SH-SY5Y (cell line): ENCODE measurements around the gene DLEC1.

ENCODE experiments used
- GATA2 ChIP-seq: IDR thresholded peaks from 2 replicates; pipeline ENCODE4 v1.6.1; 2011; ENCODE audit warnings: mild to moderate bottlenecking, low read depth, low read length
- GATA3 ChIP-seq: IDR thresholded peaks from 2 replicates; pipeline ENCODE4 v1.6.1; 2011; ENCODE audit warnings: low read depth, mild to moderate bottlenecking, low read length, moderate library complexity

DLEC1 gene

DNA sequence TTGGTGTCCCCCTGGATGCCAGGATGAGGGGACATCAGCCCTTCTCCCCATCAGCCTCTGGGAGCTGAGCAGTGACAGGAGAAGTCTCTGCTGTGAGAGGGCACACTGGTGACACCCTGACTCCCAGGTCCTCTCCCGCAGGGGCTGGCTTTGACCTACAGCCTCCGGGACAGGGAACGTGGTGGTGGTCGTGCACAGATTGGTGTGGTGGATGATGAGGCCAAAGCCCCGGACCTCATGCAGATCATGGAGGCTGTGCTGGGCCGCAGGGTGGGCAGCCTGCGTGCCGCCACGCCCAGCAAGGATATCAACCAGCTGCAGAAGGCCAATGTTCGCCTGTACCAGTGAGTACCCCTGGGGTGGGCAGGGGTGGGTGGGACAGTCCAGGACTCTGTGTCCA, 41.7 kb upstream of the DLEC1 start:
- TF ChIP-seq GATA3 = no peak
- TF ChIP-seq GATA2 = no peak

DNA sequence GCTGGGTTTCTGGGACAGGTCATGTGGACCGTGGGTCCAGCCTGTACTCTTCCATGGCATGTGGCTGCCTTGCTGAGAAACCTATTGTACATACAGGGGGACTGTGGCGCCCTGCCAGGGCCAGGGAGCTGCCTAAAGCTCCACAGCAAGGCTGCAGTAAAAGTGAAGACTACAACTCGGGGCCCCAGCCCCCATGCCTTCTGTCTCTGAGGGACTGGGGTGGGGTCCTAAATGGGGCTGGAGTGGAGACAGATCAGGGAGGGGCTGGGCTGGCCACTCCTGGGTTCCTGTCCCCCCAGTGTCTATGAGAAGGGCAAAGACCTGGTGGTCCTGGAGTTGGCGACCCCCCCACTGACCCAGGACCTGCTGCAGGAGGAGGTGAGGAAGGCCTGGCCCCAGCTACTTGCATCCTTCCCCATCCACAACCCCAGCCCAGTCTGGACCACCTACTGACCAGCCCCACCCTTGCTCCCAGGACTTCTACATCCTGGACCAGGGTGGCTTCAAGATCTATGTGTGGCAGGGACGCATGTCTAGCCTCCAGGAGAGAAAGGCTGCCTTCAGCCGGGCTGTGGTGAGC, 41.1 kb upstream of the DLEC1 start:
- TF ChIP-seq GATA2 (no peak), GATA3 (no peak)

DNA sequence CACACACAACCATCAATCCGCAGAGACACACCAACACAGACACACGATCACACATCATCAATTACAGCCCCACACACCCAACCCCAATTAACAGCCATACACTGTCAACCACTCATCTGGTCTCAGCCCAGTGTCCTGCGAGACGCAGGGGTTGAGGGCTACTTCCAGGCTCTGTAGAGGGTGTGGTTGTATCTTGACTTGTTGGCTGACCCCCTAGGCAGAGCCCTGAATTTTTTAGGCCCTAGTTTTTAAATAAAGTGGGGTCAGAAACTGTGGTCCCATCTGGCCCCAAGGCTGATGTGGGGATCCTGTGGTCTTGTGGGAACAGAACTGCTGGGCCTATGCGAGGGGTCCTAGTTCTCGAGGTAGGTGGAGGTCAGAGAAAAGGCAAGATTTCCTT, 39.2 kb upstream of the DLEC1 start:
- TF ChIP-seq GATA2 (no peak), GATA3 (no peak)

DNA sequence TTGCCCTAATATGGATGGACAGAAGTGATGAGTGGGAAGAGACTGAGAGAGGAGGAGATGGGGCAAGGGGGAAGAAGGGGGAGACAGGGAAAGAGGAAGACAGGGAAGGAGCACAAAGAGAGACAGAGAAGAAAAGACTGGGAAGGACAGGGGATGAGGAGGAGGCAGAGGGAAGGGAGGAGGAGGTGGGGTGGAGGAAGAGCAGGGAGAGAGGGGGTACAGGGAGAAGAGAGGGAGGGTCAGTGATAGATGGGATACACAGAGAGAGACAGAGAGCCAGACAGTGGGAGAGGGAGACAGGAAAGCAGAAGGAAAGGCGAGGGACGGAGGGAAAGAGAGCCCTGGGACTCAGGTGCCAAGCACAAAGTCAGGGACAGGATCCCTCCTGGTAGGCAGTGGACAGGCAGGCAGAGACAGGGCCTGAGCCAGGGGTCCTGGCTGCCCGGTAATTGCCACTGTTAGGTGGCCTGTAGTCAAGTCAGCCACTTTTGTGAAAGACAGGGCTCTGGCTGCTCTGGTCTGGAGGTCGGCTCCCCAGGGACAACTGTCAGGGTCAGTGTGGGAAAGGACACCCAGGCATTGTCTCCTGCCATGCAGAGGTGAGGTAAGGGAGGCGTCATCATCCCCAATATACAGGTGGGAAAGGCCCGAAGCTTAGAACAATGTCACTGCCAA, 38.6 kb upstream of the DLEC1 start:
- TF ChIP-seq GATA2 (no peak), GATA3 (no peak)

DNA sequence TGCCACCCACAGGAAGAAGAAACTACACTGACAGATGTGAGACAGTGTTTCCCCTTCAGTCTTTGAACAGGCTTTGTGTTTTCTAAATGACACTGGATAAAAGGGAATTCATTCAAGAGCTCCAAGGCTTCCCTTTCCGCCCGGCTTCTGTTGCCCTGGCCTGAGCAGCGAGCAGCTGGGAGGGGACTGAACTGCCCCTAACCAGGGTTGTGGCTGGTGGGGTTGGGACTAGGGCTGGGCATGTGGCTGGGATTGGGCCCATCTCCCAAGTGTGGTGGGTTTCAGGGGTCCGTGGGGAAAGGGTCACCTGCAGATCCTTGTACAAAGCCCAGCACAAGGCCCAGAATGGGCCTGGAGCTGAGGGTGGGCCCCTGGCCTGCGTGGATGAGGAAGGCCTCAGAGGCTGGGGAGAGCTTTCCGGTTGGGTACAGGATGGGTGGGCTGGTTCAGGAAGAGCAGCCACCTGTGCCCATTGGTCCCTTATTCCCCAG, 38.0 kb upstream of the DLEC1 start:
- TF ChIP-seq GATA3 (no peak), GATA2 (no peak)

DNA sequence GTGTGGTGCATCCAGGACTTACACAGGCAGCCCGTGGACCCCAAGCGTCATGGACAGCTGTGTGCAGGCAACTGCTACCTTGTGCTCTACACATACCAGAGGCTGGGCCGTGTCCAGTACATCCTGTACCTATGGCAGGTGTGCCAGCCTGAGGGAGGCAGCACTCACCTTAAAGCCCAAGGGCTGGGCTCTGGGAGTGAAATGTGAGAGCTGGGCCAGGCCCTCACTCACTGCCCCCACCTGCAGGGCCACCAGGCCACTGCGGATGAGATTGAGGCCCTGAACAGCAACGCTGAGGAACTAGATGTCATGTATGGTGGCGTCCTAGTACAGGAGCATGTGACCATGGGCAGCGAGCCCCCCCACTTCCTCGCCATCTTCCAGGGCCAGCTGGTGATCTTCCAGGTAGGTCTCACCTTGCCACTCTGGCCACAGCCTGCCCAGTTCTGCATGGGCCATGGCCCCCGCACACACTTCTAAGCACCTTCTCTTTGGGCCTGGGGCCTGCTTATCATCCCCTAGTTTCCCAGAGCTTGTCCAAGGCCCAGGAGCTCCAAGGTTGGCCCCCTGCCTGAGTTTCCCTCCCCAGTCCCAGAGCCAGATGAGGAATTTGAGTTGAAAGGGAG, 37.4 kb upstream of the DLEC1 start:
- TF ChIP-seq GATA3 (no peak), GATA2 (no peak)

DNA sequence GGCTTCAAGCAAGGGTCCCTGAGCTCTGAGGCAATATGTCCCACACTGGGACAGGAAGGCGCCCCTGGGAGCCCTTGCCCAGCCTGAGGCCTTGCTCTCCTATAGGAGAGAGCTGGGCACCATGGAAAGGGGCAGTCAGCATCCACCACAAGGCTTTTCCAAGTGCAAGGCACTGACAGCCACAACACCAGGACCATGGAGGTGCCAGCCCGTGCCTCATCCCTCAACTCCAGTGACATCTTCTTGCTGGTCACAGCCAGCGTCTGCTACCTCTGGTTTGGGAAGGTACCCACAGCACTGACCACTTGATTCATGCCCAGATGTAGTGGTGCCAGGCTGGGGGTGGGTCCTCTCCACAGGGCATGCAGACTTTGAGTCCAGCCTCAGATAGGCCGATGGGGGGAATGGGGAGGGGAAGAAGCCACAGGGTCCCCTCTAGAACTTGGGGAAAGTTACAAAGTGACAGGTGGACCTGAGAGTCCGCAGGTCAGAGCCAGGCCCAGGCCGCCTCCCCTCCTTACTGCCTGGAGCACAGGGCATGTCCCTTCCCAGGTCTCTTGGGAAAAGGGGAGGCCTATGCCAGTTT, 36.6 kb upstream of the DLEC1 start:
- TF ChIP-seq GATA2 = no peak
- TF ChIP-seq GATA3 = no peak

DNA sequence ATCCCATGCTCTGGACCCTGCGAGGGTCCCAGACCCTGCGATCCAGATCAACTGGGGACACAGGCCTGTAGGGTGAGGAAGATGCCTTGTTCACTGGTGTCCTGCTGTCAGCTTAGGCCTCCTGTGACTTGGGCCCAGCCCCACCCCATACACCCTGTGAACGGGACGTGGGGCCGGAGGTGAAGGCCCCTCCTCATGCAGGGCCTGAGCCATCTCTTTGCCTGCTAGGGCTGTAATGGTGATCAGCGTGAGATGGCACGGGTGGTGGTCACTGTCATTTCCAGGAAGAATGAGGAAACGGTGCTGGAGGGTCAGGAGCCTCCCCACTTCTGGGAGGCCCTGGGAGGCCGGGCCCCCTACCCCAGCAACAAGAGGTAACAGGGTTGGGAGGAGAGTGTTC, 36.1 kb upstream of the DLEC1 start:
- TF ChIP-seq GATA2 = no peak
- TF ChIP-seq GATA3 = no peak

DNA sequence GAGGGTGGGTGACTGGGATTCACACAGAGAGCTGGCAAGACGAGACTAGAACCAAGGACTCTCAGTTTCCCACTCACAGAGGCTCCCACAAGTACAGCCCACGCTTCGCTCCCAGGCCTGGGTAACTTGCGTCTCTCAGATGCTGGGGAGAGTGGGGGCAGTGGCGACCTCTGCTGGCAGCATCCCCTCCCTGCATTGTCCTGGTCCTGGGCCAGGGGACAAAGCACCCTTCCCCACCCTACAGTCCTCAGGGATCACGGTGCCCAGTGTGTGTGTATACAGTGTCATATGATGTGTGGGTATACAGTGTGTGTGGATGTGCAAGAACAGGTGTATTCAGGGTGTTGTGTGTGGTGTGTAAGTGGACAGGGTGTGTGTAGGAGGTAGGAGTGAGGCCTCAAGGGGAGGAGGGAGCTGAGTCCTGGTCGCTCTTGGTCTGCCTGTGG, 35.6 kb upstream of the DLEC1 start:
- TF ChIP-seq GATA2 = no peak
- no peak for TF ChIP-seq GATA3

DNA sequence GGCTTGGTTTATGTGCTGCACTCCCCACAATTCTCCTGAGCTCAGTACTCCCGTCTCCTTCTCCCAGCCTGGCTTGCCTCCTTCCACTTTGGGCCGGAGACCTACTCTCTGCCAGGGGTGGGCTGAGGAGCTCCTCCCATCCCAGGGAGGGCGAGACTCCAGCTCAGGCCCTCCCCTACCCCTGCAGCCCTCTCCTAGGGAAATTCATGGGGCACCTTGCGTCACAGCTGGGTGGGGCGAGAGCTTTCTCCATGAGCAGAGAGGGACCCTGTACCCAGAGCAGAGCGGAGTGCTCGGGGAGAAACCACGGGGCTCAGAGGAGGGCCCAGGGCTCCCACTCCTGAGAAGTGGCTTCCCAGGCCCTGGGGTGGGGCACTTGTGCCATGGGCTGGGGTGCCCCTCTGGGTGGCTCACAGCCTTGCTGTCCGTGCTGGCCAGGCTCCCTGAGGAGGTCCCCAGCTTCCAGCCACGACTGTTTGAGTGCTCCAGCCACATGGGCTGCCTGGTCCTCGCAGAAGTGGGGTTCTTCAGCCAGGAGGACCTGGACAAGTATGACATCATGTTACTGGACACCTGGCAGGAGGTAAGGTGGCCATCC, 35.1 kb upstream of the DLEC1 start:
- TF ChIP-seq GATA3 (no peak), GATA2 (no peak)

DNA sequence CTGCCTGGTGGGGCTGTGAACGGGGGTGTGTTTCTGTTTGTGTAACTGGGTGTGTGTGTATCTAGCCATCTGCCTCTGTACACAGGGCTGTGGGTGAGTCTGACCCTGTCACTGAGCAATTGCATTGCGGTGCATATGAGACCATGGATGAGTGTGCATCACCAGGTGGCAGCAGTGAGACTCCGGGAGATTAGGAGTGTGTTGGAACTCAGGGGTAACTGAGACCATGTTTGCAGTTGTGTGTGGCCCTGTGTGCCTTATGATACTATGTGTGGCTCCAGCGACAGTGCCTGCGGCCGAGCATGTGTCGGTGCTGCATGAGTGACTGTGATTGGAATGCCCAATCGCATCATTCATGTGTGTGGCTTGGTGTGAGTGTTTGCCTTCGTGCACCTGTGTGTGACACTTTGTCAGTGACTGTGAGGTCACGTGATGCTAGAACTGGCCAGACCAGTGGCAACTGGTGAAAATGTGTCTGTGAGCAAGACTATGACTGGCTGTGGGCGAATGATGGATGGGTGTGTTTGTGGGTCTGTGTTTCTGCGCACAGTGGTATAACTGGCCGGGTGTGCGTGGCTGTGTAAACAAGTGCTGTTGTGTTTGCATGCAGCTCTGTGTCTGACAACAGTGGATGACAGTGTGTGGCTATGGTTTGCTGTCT, 34.5 kb upstream of the DLEC1 start:
- TF ChIP-seq GATA3 (no peak), GATA2 (no peak)

DNA sequence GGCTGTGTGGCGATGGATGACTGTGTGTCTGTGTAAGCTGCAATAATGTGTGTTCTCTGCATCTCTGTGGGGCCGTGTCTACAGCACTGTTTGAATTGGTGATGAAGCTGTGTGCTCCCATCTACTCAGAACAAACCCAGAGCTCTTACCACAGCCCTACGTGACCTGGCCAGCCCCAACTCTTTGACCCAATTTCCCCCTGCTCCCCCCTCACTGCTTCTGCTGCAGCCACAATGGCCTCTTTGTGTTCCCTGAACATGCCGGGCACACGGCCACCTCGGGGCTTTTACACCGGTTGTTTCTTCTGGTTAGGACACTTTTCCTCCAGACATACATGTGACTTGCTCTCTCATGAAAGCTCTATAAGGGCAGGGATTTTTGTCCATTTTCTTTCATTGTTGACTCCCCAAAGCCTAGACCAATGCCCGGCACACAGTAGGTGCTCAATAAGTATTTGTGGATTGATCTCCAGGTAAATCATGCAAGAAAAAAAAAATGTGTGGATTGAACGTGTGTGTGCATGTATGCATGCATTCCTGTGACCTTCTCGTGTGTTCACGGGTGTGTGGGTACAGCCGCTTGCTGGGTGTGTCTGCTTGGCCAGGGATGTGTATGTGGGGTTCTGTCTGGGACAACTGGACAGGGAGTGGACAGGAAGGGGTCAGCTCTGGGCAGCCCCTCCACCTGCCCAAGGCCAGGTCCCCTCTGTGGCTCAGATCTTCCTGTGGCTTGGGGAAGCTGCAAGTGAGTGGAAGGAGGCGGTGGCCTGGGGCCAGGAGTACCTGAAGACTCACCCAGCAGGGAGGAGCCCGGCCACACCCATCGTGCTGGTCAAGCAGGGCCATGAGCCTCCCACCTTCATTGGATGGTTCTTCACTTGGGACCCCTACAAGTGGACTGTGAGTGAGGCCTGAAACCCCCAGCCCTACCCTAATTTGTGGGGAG, 33.7 kb upstream of the DLEC1 start:
- TF ChIP-seq GATA2 = no peak
- no peak for TF ChIP-seq GATA3

DNA sequence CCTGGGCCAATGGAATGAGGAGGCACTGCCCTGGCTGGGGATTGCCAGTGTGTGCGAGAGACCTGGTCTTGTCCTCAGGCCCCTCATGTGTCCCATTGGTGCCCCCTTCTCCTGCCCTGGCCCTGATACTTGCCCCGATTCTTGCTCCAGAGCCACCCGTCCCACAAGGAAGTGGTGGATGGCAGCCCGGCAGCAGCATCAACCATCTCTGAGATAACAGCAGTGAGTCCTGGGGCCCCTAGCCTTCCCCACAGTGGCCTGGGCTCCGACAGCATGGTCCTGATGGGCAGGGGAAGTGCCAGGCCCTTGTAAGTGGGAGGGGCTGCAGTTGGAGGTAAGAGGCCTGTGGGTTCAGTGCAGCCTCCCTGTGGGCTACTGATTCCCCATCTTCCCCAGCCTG, 33.0 kb upstream of the DLEC1 start:
- no peak for TF ChIP-seq GATA3
- no peak for TF ChIP-seq GATA2
